PFSK-1 (cell line): ENCODE measurements around the gene GARIN5A.

ENCODE experiments used
- FOXP2 ChIP-seq: optimal IDR thresholded peaks from 2 replicates; pipeline ENCODE3; 2011; ENCODE audit warnings: borderline replicate concordance, control low read depth, inconsistent platforms; ENCODE audit not compliant: insufficient read depth; ENCODE audit errors: extremely low read length, extremely low read depth
- POLR2AphosphoS5 ChIP-seq: IDR thresholded peaks from 2 replicates; pipeline ENCODE4 v1.6.1; 2012; ENCODE audit warnings: low read depth, mild to moderate bottlenecking, control low read depth, low read length, moderate library complexity
- REST ChIP-seq, 2 experiments: IDR thresholded peaks; 2 replicates each; pipeline versions ENCODE4 v1.6.1 to v1.8.0; 2011 to 2012; ENCODE audit warnings: low read depth in 2 of 2, low read length in 2 of 2, control low read depth in 1 of 2, inconsistent platforms in 1 of 2, mild to moderate bottlenecking in 1 of 2, moderate library complexity in 1 of 2; ENCODE audit not compliant: insufficient read depth in 1 of 2
- SIN3A ChIP-seq: IDR thresholded peaks from 2 replicates; pipeline ENCODE4 v1.6.1; 2012; ENCODE audit warnings: mild to moderate bottlenecking, low read length, moderate library complexity, borderline replicate concordance; ENCODE audit not compliant: insufficient read depth
- TAF1 ChIP-seq: IDR thresholded peaks from 2 replicates; pipeline ENCODE4 v1.6.1; 2012; ENCODE audit warnings: low read length, control low read depth, borderline replicate concordance; ENCODE audit not compliant: insufficient read depth

DNA sequence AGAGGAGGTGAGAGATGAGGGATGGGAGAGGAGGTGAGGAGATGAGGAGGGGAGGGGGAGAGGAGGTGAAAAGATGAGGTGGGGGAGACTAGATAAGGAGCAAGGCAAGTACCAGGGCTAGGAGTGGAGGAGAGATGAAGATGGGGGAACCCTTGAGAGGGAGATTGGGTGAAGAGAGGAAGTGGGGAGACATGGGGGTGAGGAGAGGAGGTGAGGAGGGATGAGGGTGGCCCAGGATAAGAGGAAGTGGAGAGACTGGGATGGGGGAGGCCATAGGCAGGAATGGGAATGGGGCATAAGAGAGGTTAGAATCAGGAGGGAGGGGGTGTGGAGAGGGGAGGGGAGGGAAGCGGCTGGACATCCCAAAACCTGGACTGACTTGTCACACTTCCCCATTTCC, 17.0 kb downstream of the GARIN5A start:
- TF ChIP-seq POLR2AphosphoS5 (no peak), REST (IDR thresholded peaks at IDR 0.05; ENCODE audit: insufficient read depth in 1 of 2, low read depth in 2 of 2, low read length in 2 of 2) (no peak), FOXP2 (no peak), TAF1 (no peak), SIN3A (no peak)
